ENCODE measurements around the gene CTNNA2.

GRCh38 chr2:80035749-80036285 is 523.0 kb downstream of the CTNNA2 start:
- TF ChIP-seq CTCF (IDR thresholded peaks at IDR 0.05) (no peak), ZFX (IDR thresholded peaks at IDR 0.05; ENCODE audit: borderline replicate concordance) (no peak)

All from 22Rv1 (cell line).